ENCODE data around the gene SLC34A2.

SLC34A2 gene

GRCh38 chr4:25727711-25728493 is 72.3 kb downstream of the SLC34A2 start:
- no peak for FAIRE-seq
